ENCODE data around the gene FBXO10. TPM values are rescaled to one million over a fixed set of nuclear protein-coding genes. Genes with fewer than 3 reads are reported as not detected.
A peak's percentile ranks its signal among the peaks of the same experiment; 100 is the strongest.
"Not testable (repeated sequence)": the region's sequence is repeated elsewhere in the genome, so short reads cannot be mapped to it uniquely, and the experiment has no call there.

FBXO10 gene
- total RNA-seq, 1 donor from 2014 or later = 2.9 TPM

- DNase-seq (ENCODE audit: low read depth) = no peak
- H3K4me3 ChIP-seq (ENCODE audit: low read depth, low read length) = no peak overlapping the region
- TF ChIP-seq, protein P1, sequence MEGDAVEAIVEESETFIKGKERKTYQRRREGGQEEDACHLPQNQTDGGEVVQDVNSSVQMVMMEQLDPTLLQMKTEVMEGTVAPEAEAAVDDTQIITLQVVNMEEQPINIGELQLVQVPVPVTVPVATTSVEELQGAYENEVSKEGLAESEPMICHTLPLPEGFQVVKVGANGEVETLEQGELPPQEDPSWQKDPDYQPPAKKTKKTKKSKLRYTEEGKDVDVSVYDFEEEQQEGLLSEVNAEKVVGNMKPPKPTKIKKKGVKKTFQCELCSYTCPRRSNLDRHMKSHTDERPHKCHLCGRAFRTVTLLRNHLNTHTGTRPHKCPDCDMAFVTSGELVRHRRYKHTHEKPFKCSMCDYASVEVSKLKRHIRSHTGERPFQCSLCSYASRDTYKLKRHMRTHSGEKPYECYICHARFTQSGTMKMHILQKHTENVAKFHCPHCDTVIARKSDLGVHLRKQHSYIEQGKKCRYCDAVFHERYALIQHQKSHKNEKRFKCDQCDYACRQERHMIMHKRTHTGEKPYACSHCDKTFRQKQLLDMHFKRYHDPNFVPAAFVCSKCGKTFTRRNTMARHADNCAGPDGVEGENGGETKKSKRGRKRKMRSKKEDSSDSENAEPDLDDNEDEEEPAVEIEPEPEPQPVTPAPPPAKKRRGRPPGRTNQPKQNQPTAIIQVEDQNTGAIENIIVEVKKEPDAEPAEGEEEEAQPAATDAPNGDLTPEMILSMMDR (conservative IDR thresholded peaks at IDR 0.05; ENCODE audit: low read depth, low read length) = no peak
These were observed 34.8 kb upstream of the FBXO10 start for GRCh38 chr9:37611014-37611413.

- TF ChIP-seq, protein P1 (conservative IDR thresholded peaks at IDR 0.05; ENCODE audit: low read depth, low read length) = no peak
- no peak overlapping the region for H3K4me3 ChIP-seq (ENCODE audit: low read depth, low read length)
- DNase-seq (ENCODE audit: low read depth) = no peak
These were observed 33.7 kb upstream of the FBXO10 start for GRCh38 chr9:37609735-37610397.

DNA sequence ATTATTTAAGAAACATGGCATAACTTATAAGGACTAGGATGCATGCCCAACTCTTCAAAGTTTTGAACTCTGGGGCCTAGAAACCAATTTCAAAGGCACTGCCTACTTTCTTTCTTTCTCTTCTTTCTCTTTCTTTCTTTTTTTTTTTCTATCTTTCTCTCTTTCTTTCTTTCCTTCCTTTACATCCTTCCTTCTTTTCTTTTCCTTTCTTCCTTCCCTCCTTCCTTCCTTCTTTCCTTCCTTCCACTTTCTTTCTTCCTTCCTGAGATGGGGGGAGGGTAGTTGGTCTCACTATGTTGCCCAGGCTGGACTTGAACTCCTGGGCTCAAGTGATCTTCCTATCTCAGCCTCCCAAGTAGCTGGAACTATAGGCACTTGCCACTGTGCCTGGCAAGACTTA is 32.1 kb upstream of the FBXO10 start:
- TF ChIP-seq, protein P1 (conservative IDR thresholded peaks at IDR 0.05; ENCODE audit: low read depth, low read length) = no peak
- no peak overlapping the region for H3K4me3 ChIP-seq (ENCODE audit: low read depth, low read length)
- DNase-seq (ENCODE audit: low read depth) = no peak

DNA sequence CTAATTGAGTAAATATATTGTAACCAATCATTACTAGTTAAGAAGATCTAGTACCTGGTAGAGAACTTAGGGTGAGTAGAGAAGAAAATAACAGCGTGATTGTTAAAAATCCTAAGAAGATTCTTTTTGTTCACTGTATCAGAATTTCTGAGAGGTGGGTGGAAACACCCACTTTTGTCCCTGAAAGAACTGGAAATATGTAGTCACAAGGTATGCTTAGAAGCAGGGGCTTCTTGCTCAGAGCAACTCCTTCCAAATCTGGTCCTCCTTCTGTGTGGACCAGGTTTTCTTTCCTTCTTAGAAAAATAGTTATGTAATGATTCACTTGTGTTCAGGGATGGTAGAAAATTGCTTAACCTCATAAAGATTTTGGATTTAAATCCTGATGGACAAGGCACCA is 28.1 kb upstream of the FBXO10 start:
- no peak overlapping the region for H3K4me3 ChIP-seq (ENCODE audit: low read depth, low read length)
- DNase-seq (ENCODE audit: low read depth) = no peak
- TF ChIP-seq, protein P1 (conservative IDR thresholded peaks at IDR 0.05; ENCODE audit: low read depth, low read length) = no peak

GRCh38 chr9:37602817-37603216 is 26.6 kb upstream of the FBXO10 start:
- TF ChIP-seq, protein P1 (conservative IDR thresholded peaks at IDR 0.05; ENCODE audit: low read depth, low read length) = no peak
- no peak overlapping the region for H3K4me3 ChIP-seq (ENCODE audit: low read depth, low read length)
- peak; percentile 12 for DNase-seq (ENCODE audit: low read depth)

GRCh38 chr9:37602061-37602460 is 25.9 kb upstream of the FBXO10 start:
- DNase-seq (ENCODE audit: low read depth); H3K4me3 ChIP-seq (ENCODE audit: low read depth, low read length): not testable (repeated sequence)

- TF ChIP-seq, protein P1 (conservative IDR thresholded peaks at IDR 0.05; ENCODE audit: low read depth, low read length) = no peak
- no peak overlapping the region for H3K4me3 ChIP-seq (ENCODE audit: low read depth, low read length)
- no peak for DNase-seq (ENCODE audit: low read depth)
These were observed 20.3 kb upstream of the FBXO10 start for GRCh38 chr9:37596504-37596903.
